Breast epithelium (tissue), 3 donors: ENCODE results near the gene ADAMTS17.

ENCODE experiments used
- POLR2A ChIP-seq: fragments of 450-650 bp; IDR thresholded peaks from one replicate; pipeline ENCODE4 v1.6.1; 2016; ENCODE audit warnings: antibody characterized with exemption, mild to moderate bottlenecking, moderate library complexity
- POLR2AphosphoS5 ChIP-seq, 3 donors: sonication (generic); formaldehyde crosslinking; IDR thresholded peaks; one replicate each; pipeline ENCODE4 v1.6.1; 2017; ENCODE audit warnings: antibody characterized with exemption in 3 of 3
- TF ChIP-seq, protein P1 (sequence below), 3 donors: fragments of 450-650 bp; IDR thresholded peaks; one replicate each; pipeline ENCODE4 v1.5.1; 2016 to 2017; ENCODE audit warnings: antibody characterized with exemption in 3 of 3, mild to moderate bottlenecking in 3 of 3, moderate library complexity in 3 of 3

DNA sequence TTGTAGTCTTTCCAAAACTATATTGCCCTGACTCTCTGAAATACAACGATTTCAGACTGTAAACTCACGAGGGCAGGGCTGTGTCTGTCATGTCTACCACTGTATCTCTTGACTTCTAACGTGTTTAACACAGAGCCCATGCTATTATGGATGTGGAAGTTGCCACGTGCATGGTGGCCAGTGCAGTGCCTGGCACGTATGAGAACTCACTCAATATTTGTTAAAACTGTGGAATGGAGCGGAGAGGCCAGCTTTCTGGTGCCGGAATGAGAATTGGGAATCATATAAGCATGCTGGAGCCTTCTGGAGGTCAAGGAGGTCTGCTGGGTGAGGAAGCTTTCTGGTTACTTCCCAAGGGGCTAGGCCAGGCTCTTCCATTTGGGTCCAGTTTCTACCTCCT lies 387.9 kb downstream of the ADAMTS17 start:
- TF ChIP-seq, protein P1, sequence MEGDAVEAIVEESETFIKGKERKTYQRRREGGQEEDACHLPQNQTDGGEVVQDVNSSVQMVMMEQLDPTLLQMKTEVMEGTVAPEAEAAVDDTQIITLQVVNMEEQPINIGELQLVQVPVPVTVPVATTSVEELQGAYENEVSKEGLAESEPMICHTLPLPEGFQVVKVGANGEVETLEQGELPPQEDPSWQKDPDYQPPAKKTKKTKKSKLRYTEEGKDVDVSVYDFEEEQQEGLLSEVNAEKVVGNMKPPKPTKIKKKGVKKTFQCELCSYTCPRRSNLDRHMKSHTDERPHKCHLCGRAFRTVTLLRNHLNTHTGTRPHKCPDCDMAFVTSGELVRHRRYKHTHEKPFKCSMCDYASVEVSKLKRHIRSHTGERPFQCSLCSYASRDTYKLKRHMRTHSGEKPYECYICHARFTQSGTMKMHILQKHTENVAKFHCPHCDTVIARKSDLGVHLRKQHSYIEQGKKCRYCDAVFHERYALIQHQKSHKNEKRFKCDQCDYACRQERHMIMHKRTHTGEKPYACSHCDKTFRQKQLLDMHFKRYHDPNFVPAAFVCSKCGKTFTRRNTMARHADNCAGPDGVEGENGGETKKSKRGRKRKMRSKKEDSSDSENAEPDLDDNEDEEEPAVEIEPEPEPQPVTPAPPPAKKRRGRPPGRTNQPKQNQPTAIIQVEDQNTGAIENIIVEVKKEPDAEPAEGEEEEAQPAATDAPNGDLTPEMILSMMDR (IDR thresholded peaks at IDR 0.05) = no peak
- TF ChIP-seq POLR2A (no peak), POLR2AphosphoS5 (IDR thresholded peaks at IDR 0.05) (no peak)
